GM21367 (cell line): Measurements from ENCODE around the gene FOSL1.
A peak's percentile ranks its signal among the peaks of the same experiment; 100 is the strongest.

ENCODE experiments used
- ATAC-seq: cut with Tn5 transposase; IDR thresholded peaks from one replicate; pipeline ENCODE4 v1.9.1; 2021; ENCODE audit not compliant: unreplicated experiment

Gene FOSL1

GRCh38 chr11:65919573-65920371 is 19.6 kb upstream of the FOSL1 start:
- peak; percentile 14 for ATAC-seq

- ATAC-seq = peak; percentile 64
Measured at GRCh38 chr11:65919141-65919572, 19.0 kb upstream of the FOSL1 start, which contains the start of gene DRAP1. TSS of gene DRAP1 (plus strand) at chr11:65919426. CDS start at chr11:65919502, 76 bp downstream.

- ATAC-seq = peak; percentile 32
Measured at GRCh38 chr11:65918211-65919140, 18.3 kb upstream of the FOSL1 start, which contains the start of gene C11orf68. TSS of gene C11orf68 (minus strand) at chr11:65919062. CDS start at chr11:65919031, 31 bp downstream.

- no peak for ATAC-seq
Measured at GRCh38 chr11:65917434-65918210, 17.4 kb upstream of the FOSL1 start.

GRCh38 chr11:65917077-65917433 is 16.9 kb upstream of the FOSL1 start:
- ATAC-seq = no peak

- no peak for ATAC-seq
Measured at GRCh38 chr11:65916391-65916790, 16.2 kb upstream of the FOSL1 start.

GRCh38 chr11:65915821-65916251 is 15.6 kb upstream of the FOSL1 start:
- no peak for ATAC-seq

GRCh38 chr11:65915101-65915820 is 15.1 kb upstream of the FOSL1 start:
- no peak for ATAC-seq

- ATAC-seq = no peak
Measured at GRCh38 chr11:65912845-65913244, 12.7 kb upstream of the FOSL1 start.

- ATAC-seq = no peak
Measured at GRCh38 chr11:65911682-65912568, 11.7 kb upstream of the FOSL1 start.

GRCh38 chr11:65907878-65908277 is 7.7 kb upstream of the FOSL1 start:
- ATAC-seq = no peak

GRCh38 chr11:65906602-65907001 is 6.4 kb upstream of the FOSL1 start:
- ATAC-seq = no peak

GRCh38 chr11:65903715-65904114 is 3.5 kb upstream of the FOSL1 start:
- ATAC-seq = no peak

- no peak for ATAC-seq
Measured at GRCh38 chr11:65903068-65903481, 2.9 kb upstream of the FOSL1 start.

GRCh38 chr11:65900899-65901180 is 652 bp upstream of the FOSL1 start:
- ATAC-seq = no peak

GRCh38 chr11:65899356-65900124 is 648 bp downstream of the FOSL1 start:
- ATAC-seq = no peak

GRCh38 chr11:65898656-65899355 is 1.4 kb downstream of the FOSL1 start:
- no peak for ATAC-seq

- ATAC-seq = no peak
Measured at GRCh38 chr11:65897020-65897471, 3.1 kb downstream of the FOSL1 start.
